K562 (cell line): Measurements from ENCODE around the gene TLL1. TPM values are rescaled to one million over a fixed set of nuclear protein-coding genes. Genes with fewer than 3 reads are reported as not detected.

Experiments
- ATAC-seq: fragments of 200-7000 bp; cut with Tn5 transposase; 3 replicates; pipeline ENCODE4 v1.9.1; 2020; ENCODE audit warnings: moderate library complexity
- BruUV-seq: library from RNA; stranded (reverse); fragments of 400-500 nt; replicated peaks from 2 replicates; lab custom pipeline; 2021; lab: Mats Ljungman, UMichigan
- CTCF ChIA-PET: fragments of 300-600 bp; formaldehyde crosslinking; extraction: SDS; loops from one replicate; lab custom pipeline; 2021; ENCODE audit warnings: low intra/inter-chr PET ratio; lab: Yijun Ruan, JAX
- POLR2A ChIA-PET: fragments of 300-600, 350-650 bp; sonication (Branson Sonifier 250); formaldehyde crosslinking; extraction: SDS; loops from one replicate; lab custom pipeline; 2021; ENCODE audit warnings: antibody characterized with exemption, inconsistent platforms; lab: Yijun Ruan, JAX
- DNase-seq, 4 experiments: peaks; one replicate each; pipeline versions ENCODE4 v3.0.0 to v3.0.0-alpha.2; 2011 to 2018; ENCODE audit warnings: low spot score in 3 of 4, mixed read lengths in 3 of 4; ENCODE audit errors: extremely low read depth in 1 of 4
- FAIRE-seq: peaks from 2 replicates; lab custom pipeline; 2011; peaks lifted over from hg19 to GRCh38; lab: Jason Lieb, UNC
- H2AFZ ChIP-seq: 2 replicates; pipeline ENCODE4 v1.6.0; 2011; ENCODE audit warnings: low read depth, low read length, control low read depth, inconsistent platforms
- H3K27ac ChIP-seq: fragments of 200-600 bp; 3 replicates; pipeline ENCODE4 v1.8.0; 2011; ENCODE audit warnings: low read depth, mild to moderate bottlenecking, control low read depth, inconsistent platforms, low read length, moderate library complexity, mixed read lengths; ENCODE audit errors: extremely low read depth
- H3K27me3 ChIP-seq, 2 experiments: fragments of 300-600 bp in 1 of 2; 2 replicates in 1 of 2; 3 replicates in 1 of 2; pipeline versions ENCODE4 v1.6.0 to v1.8.0; 2011; ENCODE audit warnings: inconsistent platforms in 2 of 2, low read length in 2 of 2, mild to moderate bottlenecking in 1 of 2, mixed read lengths in 1 of 2, moderate library complexity in 1 of 2; ENCODE audit not compliant: control insufficient read depth in 2 of 2, insufficient read depth in 2 of 2
- H3K36me3 ChIP-seq: fragments of 300-600 bp; 3 replicates; pipeline ENCODE4 v1.8.0; 2011; ENCODE audit warnings: mild to moderate bottlenecking, low read length, inconsistent platforms; ENCODE audit not compliant: control insufficient read depth, insufficient read depth
- H3K4me1 ChIP-seq, 2 experiments: fragments of 200-600 bp in 1 of 2; replicated peaks in 1 of 2; 2 replicates in 1 of 2; 3 replicates in 1 of 2; pipeline versions ENCODE4 v1.5.1 to v1.8.0; 2011; ENCODE audit warnings: inconsistent platforms in 2 of 2, low read length in 2 of 2, mild to moderate bottlenecking in 1 of 2, mixed read lengths in 1 of 2, moderate library complexity in 1 of 2; ENCODE audit not compliant: control insufficient read depth in 2 of 2, insufficient read depth in 2 of 2
- H3K4me2 ChIP-seq: 2 replicates; pipeline ENCODE4 v1.6.1; 2011; ENCODE audit warnings: low read length, control low read depth, inconsistent platforms, mixed read lengths; ENCODE audit not compliant: insufficient read depth
- H3K4me3 ChIP-seq: fragments of 200-600 bp; sonication (generic), shearing (Covaris generic); 2 replicates; pipeline ENCODE4 v1.5.1; 2016; ENCODE audit warnings: control low read depth, inconsistent platforms
- H3K79me2 ChIP-seq: fragments of 200-600 bp; 3 replicates; pipeline ENCODE4 v1.8.0; 2011; ENCODE audit warnings: low read length, inconsistent platforms; ENCODE audit not compliant: control insufficient read depth, insufficient read depth
- H3K9ac ChIP-seq, 2 experiments: 2 replicates each; pipeline versions ENCODE4 v1.6.0 to v1.6.1; 2011; ENCODE audit warnings: low read depth in 2 of 2, low read length in 2 of 2, control low read depth in 1 of 2, inconsistent platforms in 1 of 2, mild to moderate bottlenecking in 1 of 2, mixed read lengths in 1 of 2; ENCODE audit not compliant: insufficient read depth in 1 of 2
- H3K9me1 ChIP-seq: one replicate; pipeline ENCODE4 v1.6.0; 2011; ENCODE audit warnings: inconsistent platforms, mild to moderate bottlenecking, low read length, moderate library complexity; ENCODE audit not compliant: control insufficient read depth, insufficient read depth
- H3K9me3 ChIP-seq: replicated peaks from 2 replicates; pipeline ENCODE4 v1.5.1; 2011; ENCODE audit warnings: low read depth, low read length, inconsistent platforms; ENCODE audit not compliant: control insufficient read depth, insufficient read depth
- H4K20me1 ChIP-seq: replicated peaks from 2 replicates; pipeline ENCODE4 v1.6.1; 2011; ENCODE audit warnings: low read length, inconsistent platforms, mixed read lengths; ENCODE audit not compliant: control insufficient read depth, insufficient read depth
- ETS2 ChIP-seq: IDR thresholded peaks from 2 replicates; pipeline ENCODE4 v1.6.1; 2016; ENCODE audit warnings: borderline replicate concordance, missing genetic modification characterization, mild to moderate bottlenecking, moderate library complexity, missing compliant biosample characterization; ENCODE audit not compliant: poor library complexity, severe bottlenecking
- ZNF445 ChIP-seq: fragments of 250-450 bp; sonication (Bioruptor Pico); IDR thresholded peaks from 2 replicates; pipeline ENCODE4 v1.4.0; 2020; ENCODE audit warnings: low read depth, mild to moderate bottlenecking, moderate library complexity
- ZNF449 ChIP-seq: fragments of 250-450 bp; sonication (Bioruptor Pico); IDR thresholded peaks from 2 replicates; pipeline ENCODE4 v1.8.0; 2022; ENCODE audit warnings: moderate library complexity, mild to moderate bottlenecking, inconsistent platforms
- WGBS: fragments of 100-300 bp; shearing (Covaris generic); methylation state at CpG from one replicate; pipeline ENCODE4 v1.1.6; 2016; ENCODE audit warnings: low coverage, mixed read lengths; ENCODE audit not compliant: insufficient coverage; ENCODE audit errors: missing lambda C conversion rate; 5-methylcytosine and 5-hydroxymethylcytosine counted together
- in situ Hi-C: fragments of 300-500 bp; cut with MboI; formaldehyde crosslinking; loops from 4 replicates; pipeline ENCODE4 v1.15.0; 2018; ENCODE audit warnings: inconsistent platforms, mixed read lengths
- intact Hi-C: fragments of 100-400 bp; cut with micrococcal nuclease; formaldehyde crosslinking; loops from 2 replicates; pipeline ENCODE4 v1.14.2; 2022
- polyA plus RNA-seq, 8 experiments: library from polyadenylated mRNA; depleted of rRNA in 4 of 8; stranded (reverse) in 5 of 8; unstranded in 3 of 8; fragments of >200 nt; fragmentation: Nextera tagmentation in 2 of 8; fragmentation: Illumina TruSeq in 1 of 8; extraction: Ambion mirVana in 2 of 8; extraction: Trizol in 1 of 8; gene quantifications; 2 replicates each; pipeline versions ENCODE4 v1.2.1 to v1.2.3, GENCODE V29; 2011 to 2014; ENCODE audit warnings: inconsistent platforms in 1 of 8, missing spikeins in 1 of 8
- total RNA-seq, 7 experiments: library from RNA; depleted of rRNA in 6 of 7; stranded (reverse); fragments of >200 nt in 6 of 7; fragmentation: Illumina TruSeq in 2 of 7; extraction: Trizol in 2 of 7; gene quantifications; 2 replicates each; pipeline versions ENCODE4 v1.2.1 to v1.2.3, GENCODE V29; 2011 to 2021; ENCODE audit warnings: low replicate concordance in 1 of 7
- TF ChIP-seq, protein P1 (sequence below): fragments of 450-650 bp; formaldehyde crosslinking; IDR thresholded peaks from 2 replicates; pipeline ENCODE4 v1.4.0; 2020; ENCODE audit warnings: mild to moderate bottlenecking, moderate library complexity

TLL1 gene
- total and polyA plus RNA-seq, 9 of the 15 experiments (the other 6 are each of a cell fraction or from before 2014, with no cell fraction given) = not detected

DNA sequence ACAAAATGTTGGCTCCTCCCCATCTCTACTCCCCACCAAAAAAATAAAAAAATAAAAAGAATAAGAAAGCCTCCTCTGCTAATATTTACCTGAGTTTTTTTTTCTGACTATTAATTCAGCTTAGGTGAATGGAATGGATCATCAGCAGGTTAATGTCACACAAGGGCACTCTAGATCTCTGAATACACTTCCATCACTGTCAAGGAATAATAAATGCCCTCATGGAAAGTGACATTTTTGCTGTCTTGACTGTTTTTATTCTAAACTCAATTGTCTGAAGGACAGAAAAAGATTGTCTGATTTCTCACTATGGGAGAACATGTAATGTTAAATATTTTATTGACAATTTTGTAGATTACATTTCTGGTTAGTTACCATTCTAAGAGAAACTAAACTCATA is 30.4 kb upstream of the TLL1 start (continued):
- TF ChIP-seq, protein P1, sequence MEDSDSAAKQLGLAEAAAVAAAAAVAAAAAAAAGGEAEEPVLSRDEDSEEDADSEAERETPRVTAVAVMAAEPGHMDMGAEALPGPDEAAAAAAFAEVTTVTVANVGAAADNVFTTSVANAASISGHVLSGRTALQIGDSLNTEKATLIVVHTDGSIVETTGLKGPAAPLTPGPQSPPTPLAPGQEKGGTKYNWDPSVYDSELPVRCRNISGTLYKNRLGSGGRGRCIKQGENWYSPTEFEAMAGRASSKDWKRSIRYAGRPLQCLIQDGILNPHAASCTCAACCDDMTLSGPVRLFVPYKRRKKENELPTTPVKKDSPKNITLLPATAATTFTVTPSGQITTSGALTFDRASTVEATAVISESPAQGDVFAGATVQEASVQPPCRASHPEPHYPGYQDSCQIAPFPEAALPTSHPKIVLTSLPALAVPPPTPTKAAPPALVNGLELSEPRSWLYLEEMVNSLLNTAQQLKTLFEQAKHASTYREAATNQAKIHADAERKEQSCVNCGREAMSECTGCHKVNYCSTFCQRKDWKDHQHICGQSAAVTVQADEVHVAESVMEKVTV (CRISPR knock-in tag) = no peak
- no peak for TF ChIP-seq ZNF449 (CRISPR knock-in tag)
- TF ChIP-seq ETS2 (tag) = no peak

DNA sequence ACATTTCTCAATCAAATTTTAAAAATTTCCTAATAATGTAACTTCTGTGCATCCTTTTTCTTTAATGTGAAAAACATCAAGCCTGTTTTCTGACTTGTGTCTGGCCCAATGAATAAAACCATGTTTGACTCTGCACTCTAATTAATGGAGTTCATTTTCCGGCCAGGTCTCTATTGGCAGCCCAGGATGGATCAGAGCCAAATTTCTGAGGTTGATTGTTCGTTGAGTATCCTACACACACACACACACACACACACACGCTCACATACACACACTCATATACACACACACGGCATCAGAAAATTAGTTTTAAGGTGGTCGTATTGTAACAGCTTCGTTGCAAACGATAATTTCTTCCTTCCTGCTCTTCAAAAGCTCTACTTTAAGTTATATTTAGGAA is 28.9 kb upstream of the TLL1 start:
- H3K36me3 ChIP-seq = no peaks in the 10 kb centered on the region
- H3K4me2 ChIP-seq = no peak overlapping the region
- H3K9me1 ChIP-seq = no peaks in the 10 kb centered on the region
- no peak for TF ChIP-seq ZNF445 (CRISPR knock-in tag)
- no peaks in the 10 kb centered on the region for H3K79me2 ChIP-seq
- CTCF ChIA-PET = no interaction called here
- in situ Hi-C loops (no loop called here), intact Hi-C loops (no loop called here)
- no peak overlapping the region for H3K4me3 ChIP-seq
- FAIRE-seq (no peak), DNase-seq (no peak), ATAC-seq (no peak)
- no peaks in the 10 kb centered on the region for H3K27me3 ChIP-seq
- POLR2A ChIA-PET = no interaction called here
- H3K27ac ChIP-seq = no peak overlapping the region
- H3K4me1 ChIP-seq = no peaks in the 10 kb centered on the region
- H4K20me1 ChIP-seq = no peaks in the 10 kb centered on the region
- no peak overlapping the region for H3K9ac ChIP-seq
- BruUV-seq = no TSS peak
- no peak overlapping the region for H2AFZ ChIP-seq
- WGBS = 0% methylated on average over 6 of the region's 7 CpGs
- H3K9me3 ChIP-seq = no peaks in the 10 kb centered on the region
